A549 (cell line): Measurements from ENCODE around the gene SPATA6L. TPM values are rescaled to one million over a fixed set of nuclear protein-coding genes. Genes with fewer than 3 reads are reported as not detected.

Source experiments
- ATAC-seq, 2 experiments: fragments of 200-7000 bp in 1 of 2; fragments of >200 bp in 1 of 2; cut with Nextera tagmentation in 1 of 2; cut with Tn5 transposase in 1 of 2; 3 replicates each; pipeline versions ENCODE4 v1.8.0 to v1.9.1; 2018 to 2020; ENCODE audit warnings: mild to moderate bottlenecking in 1 of 2, moderate library complexity in 1 of 2
- CTCF ChIA-PET: fragments of 300-600 bp; sonication (Branson Sonifier 250); formaldehyde crosslinking; extraction: SDS; loops from one replicate; lab custom pipeline; 2021; ENCODE audit warnings: antibody characterized with exemption, inconsistent platforms; lab: Yijun Ruan, JAX
- POLR2A ChIA-PET: fragments of 350-600 bp; formaldehyde crosslinking; extraction: SDS; loops from one replicate; lab custom pipeline; 2021; ENCODE audit warnings: antibody characterized with exemption, inconsistent platforms; lab: Yijun Ruan, JAX
- DNase-seq, 2 experiments: peaks; one replicate each; pipeline versions ENCODE4 v3.0.0 to v3.0.0-alpha.2; 2011 to 2016; ENCODE audit warnings: low read depth in 1 of 2, low spot score in 1 of 2
- FAIRE-seq: peaks from 2 replicates; lab custom pipeline; 2011; peaks lifted over from hg19 to GRCh38; lab: Jason Lieb, UNC
- H3K27ac ChIP-seq, 2 experiments: fragments of >200 bp; sonication (Bioruptor Twin); formaldehyde crosslinking; 3 replicates each; pipeline ENCODE4 v1.5.1; 2016 to 2017
- H3K4me1 ChIP-seq: fragments of >200 bp; sonication (Bioruptor Twin); formaldehyde crosslinking; 3 replicates; pipeline ENCODE4 v1.6.1; 2016
- H3K4me2 ChIP-seq: fragments of >200 bp; sonication (Bioruptor Twin); formaldehyde crosslinking; 3 replicates; pipeline ENCODE4 v1.6.1; 2016
- H3K4me3 ChIP-seq: fragments of >200 bp; sonication (Bioruptor Twin); formaldehyde crosslinking; 3 replicates; pipeline ENCODE4 v1.5.1; 2016
- H3K9me3 ChIP-seq: fragments of >200 bp; sonication (Bioruptor Twin); formaldehyde crosslinking; 3 replicates; pipeline ENCODE4 v1.6.1; 2016
- BCL3 ChIP-seq: fragments of >200 bp; sonication (Bioruptor Twin); formaldehyde crosslinking; IDR thresholded peaks from 3 replicates; pipeline ENCODE4 v1.6.1; 2016
- BHLHE40 ChIP-seq: IDR thresholded peaks from 2 replicates; pipeline ENCODE4 v1.6.1; 2012; ENCODE audit warnings: low read depth, low read length, inconsistent platforms
- CBX8 ChIP-seq: fragments of 200-600 bp; sonication (generic); IDR thresholded peaks from 2 replicates; pipeline ENCODE4 v1.6.1; 2016
- E2F6 ChIP-seq: IDR thresholded peaks from 2 replicates; pipeline ENCODE4 v1.6.1; 2012; ENCODE audit warnings: low read depth, borderline replicate concordance
- EHF ChIP-seq: fragments of 250-450 bp; sonication (Bioruptor Pico); IDR thresholded peaks from 2 replicates; pipeline ENCODE4 v1.5.0; 2020; ENCODE audit warnings: mild to moderate bottlenecking
- EP300 ChIP-seq, 2 experiments: fragments of >200 bp; sonication (Bioruptor Twin); formaldehyde crosslinking; IDR thresholded peaks; 2 replicates in 1 of 2; 3 replicates in 1 of 2; pipeline ENCODE4 v1.6.1; 2016 to 2017
- FOXS1 ChIP-seq: fragments of 250-450 bp; sonication (Bioruptor Pico); IDR thresholded peaks from 2 replicates; pipeline ENCODE4 v1.5.0; 2020; ENCODE audit warnings: mild to moderate bottlenecking, moderate library complexity
- GATA3 ChIP-seq: IDR thresholded peaks from 2 replicates; pipeline ENCODE4 v1.6.1; 2012; ENCODE audit warnings: borderline replicate concordance
- HEYL ChIP-seq: fragments of 250-450 bp; sonication (Bioruptor Pico); IDR thresholded peaks from 2 replicates; pipeline ENCODE4 v1.8.0; 2021; ENCODE audit warnings: mild to moderate bottlenecking, moderate library complexity
- JUN ChIP-seq, 2 experiments: fragments of >200 bp; sonication (Bioruptor Twin); formaldehyde crosslinking; IDR thresholded peaks; 2 replicates in 1 of 2; 3 replicates in 1 of 2; pipeline ENCODE4 v1.6.1; 2016 to 2017
- MAFK ChIP-seq: fragments of 450-650 bp; IDR thresholded peaks from 2 replicates; pipeline ENCODE4 v1.6.1; 2014; ENCODE audit not compliant: partially characterized antibody
- MAX ChIP-seq: IDR thresholded peaks from 2 replicates; pipeline ENCODE4 v1.6.1; 2012
- MYC ChIP-seq: IDR thresholded peaks from 2 replicates; pipeline ENCODE4 v1.6.1; 2012; ENCODE audit warnings: mild to moderate bottlenecking, inconsistent platforms, low read length, improper control_type of control experiment, borderline replicate concordance
- NPAS2 ChIP-seq: fragments of 250-450 bp; sonication (Bioruptor Pico); IDR thresholded peaks from 2 replicates; pipeline ENCODE4 v1.8.0; 2022; ENCODE audit warnings: mild to moderate bottlenecking, moderate library complexity, borderline replicate concordance
- POLR2A ChIP-seq: IDR thresholded peaks from 2 replicates; pipeline ENCODE4 v1.6.1; 2012; ENCODE audit warnings: mild to moderate bottlenecking, low read length
- RAD21 ChIP-seq, 2 experiments: fragments of >200 bp in 1 of 2; sonication (Bioruptor Twin) in 1 of 2; formaldehyde crosslinking in 1 of 2; IDR thresholded peaks in 1 of 2; conservative IDR thresholded peaks in 1 of 2; 2 replicates in 1 of 2; 3 replicates in 1 of 2; pipeline ENCODE4 v1.6.1; 2012 to 2018; ENCODE audit warnings: inconsistent platforms in 1 of 2
- REST ChIP-seq: fragments of 200-600 bp; sonication (generic); IDR thresholded peaks from 2 replicates; pipeline ENCODE4 v1.6.1; 2016; ENCODE audit warnings: antibody characterized with exemption, mild to moderate bottlenecking, moderate library complexity
- RFX5 ChIP-seq: fragments of 450-650 bp; IDR thresholded peaks from 2 replicates; pipeline ENCODE4 v1.7.1; 2014; ENCODE audit warnings: antibody characterized with exemption, mild to moderate bottlenecking, moderate library complexity
- RNF2 ChIP-seq: fragments of 200-600 bp; sonication (generic); IDR thresholded peaks from 2 replicates; pipeline ENCODE4 v1.6.1; 2016; ENCODE audit warnings: low read depth, mild to moderate bottlenecking, antibody characterized with exemption, moderate library complexity, borderline replicate concordance
- SREBF2 ChIP-seq: fragments of 450-650 bp; IDR thresholded peaks from 2 replicates; pipeline ENCODE4 v1.6.1; 2014; ENCODE audit warnings: mild to moderate bottlenecking, moderate library complexity
- TFCP2L1 ChIP-seq: fragments of 250-450 bp; sonication (Bioruptor Pico); IDR thresholded peaks from 2 replicates; pipeline ENCODE4 v1.5.0; 2021; ENCODE audit warnings: mild to moderate bottlenecking
- TP53 ChIP-seq: fragments of 250-450 bp; sonication (Bioruptor Pico); IDR thresholded peaks from 2 replicates; pipeline ENCODE4 v1.5.0; 2021; ENCODE audit warnings: mild to moderate bottlenecking, moderate library complexity
- USF2 ChIP-seq: fragments of 450-650 bp; IDR thresholded peaks from 2 replicates; pipeline ENCODE4 v1.6.1; 2014; ENCODE audit warnings: antibody characterized with exemption
- ZSCAN20 ChIP-seq: fragments of 250-450 bp; sonication (Bioruptor Pico); IDR thresholded peaks from 2 replicates; pipeline ENCODE4 v1.8.0; 2022; ENCODE audit warnings: mild to moderate bottlenecking, moderate library complexity
- WGBS: methylation state at CpG from one replicate; pipeline ENCODE4 v1.1.6; 2017; ENCODE audit errors: missing lambda C conversion rate; 5-methylcytosine and 5-hydroxymethylcytosine counted together
- polyA plus RNA-seq, 4 experiments: library from polyadenylated mRNA; depleted of rRNA in 3 of 4; stranded (reverse); fragments of >200 nt; fragmentation: RNase III in 1 of 4; extraction: RNeasy Plus Mini Kit Qiagen cat#74134 plus additional on column Dnase treatment in 1 of 4; gene quantifications; 2 replicates in 3 of 4; 3 replicates in 1 of 4; pipeline ENCODE4 v1.2.3, GENCODE V29; 2011 to 2017

The SPATA6L gene
- polyA plus RNA-seq, 2 of the 4 experiments (the other 2 are of a cell fraction), result 0.99 to 6.6 TPM

GRCh38 chr9:4594994-4595393, 71.3 kb downstream of the SPATA6L start:
- no peak for DNase-seq
- peak; percentile 47 for TF ChIP-seq MAFK
- TF ChIP-seq GATA3, result no peak
- Histone ChIP-seq H3K27ac (no peak overlapping the region), H3K4me2 (no peak overlapping the region), H3K9me3 (no peaks in the 10 kb centered on the region), H3K4me1 (no peaks in the 10 kb centered on the region), H3K4me3 (no peak overlapping the region)
- ATAC-seq, result no peak
- no peak for FAIRE-seq
- WGBS, result 78% methylated on average over 2 of the region's 2 CpGs
- CTCF ChIA-PET, result interaction anchor here (2.2 kb wide), 1 partner anchor 10 kb away, joined by 5 read pairs; no protein-coding TSS in a partner anchor
- POLR2A ChIA-PET, result no interaction called here

- H3K4me1 ChIP-seq, result no peaks in the 10 kb centered on the region
- no peak overlapping the region for H3K4me2 ChIP-seq
- no peak overlapping the region for H3K4me3 ChIP-seq
- no peaks in the 10 kb centered on the region for H3K9me3 ChIP-seq
- POLR2A ChIA-PET, result no interaction called here
- ATAC-seq (no peak), DNase-seq (no peak), FAIRE-seq (no peak)
- CTCF ChIA-PET, result interaction anchor here (2.2 kb wide), 1 partner anchor 10 kb away, joined by 5 read pairs; no protein-coding TSS in a partner anchor
- WGBS, result 69% methylated on average over 4 of the region's 4 CpGs
- no peak overlapping the region for H3K27ac ChIP-seq
- no peak for TF ChIP-seq RNF2
- TF ChIP-seq RFX5, result no peak
- no peak for TF ChIP-seq EHF
- no peak for TF ChIP-seq REST
- TF ChIP-seq MYC, result no peak
- TF ChIP-seq BHLHE40, result no peak
- TF ChIP-seq BCL3, result no peak
- TF ChIP-seq GATA3, result no peak
- no peak for TF ChIP-seq EP300 (IDR thresholded peaks at IDR 0.05)
- no peak for TF ChIP-seq MAX
- no peak for TF ChIP-seq JUN (IDR thresholded peaks at IDR 0.05)
- TF ChIP-seq USF2, result no peak
- no peak for TF ChIP-seq ZSCAN20
- no peak for TF ChIP-seq FOXS1 (CRISPR knock-in tag)
- no peak for TF ChIP-seq CBX8
Observed at GRCh38 chr9:4594545-4594944, 71.7 kb downstream of the SPATA6L start.

- Histone ChIP-seq H3K4me3 (no peak overlapping the region), H3K9me3 (no peaks in the 10 kb centered on the region), H3K4me2 (no peak overlapping the region), H3K4me1 (no peaks in the 10 kb centered on the region), H3K27ac (no peak overlapping the region)
- no peak for TF ChIP-seq TFCP2L1 (CRISPR knock-in tag)
- no peak for TF ChIP-seq SREBF2
- TF ChIP-seq FOXS1 (CRISPR knock-in tag), result no peak
- TF ChIP-seq POLR2A, result no peak
- TF ChIP-seq RAD21 (conservative IDR thresholded peaks at IDR 0.05 in 1 of 2, IDR thresholded peaks at IDR 0.05 in 1 of 2), result no peak
- no peak for TF ChIP-seq TP53
- no peak for TF ChIP-seq EP300 (IDR thresholded peaks at IDR 0.05)
- no peak for TF ChIP-seq NPAS2
- TF ChIP-seq HEYL (CRISPR knock-in tag), result no peak
- TF ChIP-seq MYC, result no peak
- TF ChIP-seq EHF, result no peak
- no peak for TF ChIP-seq E2F6
- FAIRE-seq (no peak), ATAC-seq (no peak), DNase-seq (no peak)
- WGBS, result 88% methylated on average over 1 of the region's 1 CpG
- ChIA-PET POLR2A (no interaction called here), CTCF (interaction anchor here (0.7 to 1.2 kb wide), 2 partner anchors 11 to 114 kb away, joined by 3 to 6 read pairs; no protein-coding TSS in a partner anchor)
Observed at GRCh38 chr9:4592886-4593285, 73.4 kb downstream of the SPATA6L start.
